Activated CD4-positive, alpha-beta T cell treated with anti-CD3 and anti-CD28 coated beads for 36 hours (primary cell): ENCODE measurements around the gene PI4KA. TPM values are rescaled to one million over a fixed set of nuclear protein-coding genes. Genes with fewer than 3 reads are reported as not detected.
"Not testable (repeated sequence)": the region's sequence is repeated elsewhere in the genome, so short reads cannot be mapped to it uniquely, and the experiment has no call there.

Source experiments
- ATAC-seq: fragments of 200-7000 bp; cut with Tn5 transposase; one replicate; pipeline ENCODE4 v1.10.0; 2021; ENCODE audit warnings: mild to moderate bottlenecking, moderate library complexity
- CTCF ChIA-PET: fragments of 350-600 bp; sonication (Branson Sonifier 250); formaldehyde crosslinking; loops from one replicate; lab custom pipeline; 2021; ENCODE audit warnings: antibody characterized with exemption; lab: Charles Lee
- POLR2A ChIA-PET: fragments of 350-600 bp; sonication (Branson Sonifier 250); formaldehyde crosslinking; loops from one replicate; lab custom pipeline; 2021; ENCODE audit warnings: antibody characterized with exemption, inconsistent platforms; lab: Charles Lee
- DNase-seq: peaks from one replicate; pipeline ENCODE4 v3.0.0-alpha.2; 2020
- H3K27ac Mint-ChIP-seq: one replicate; pipeline ENCODE4 v1.8.0; 2021; ENCODE audit warnings: mixed read lengths
- H3K27me3 Mint-ChIP-seq: one replicate; pipeline ENCODE4 v1.8.0; 2021; ENCODE audit warnings: mixed read lengths
- H3K36me3 Mint-ChIP-seq: one replicate; pipeline ENCODE4 v1.8.0; 2021; ENCODE audit warnings: low read depth, mixed read lengths
- H3K4me1 Mint-ChIP-seq: one replicate; pipeline ENCODE4 v1.8.0; 2021; ENCODE audit warnings: mixed read lengths
- H3K4me3 Mint-ChIP-seq: one replicate; pipeline ENCODE4 v1.8.0; 2021; ENCODE audit warnings: mild to moderate bottlenecking, moderate library complexity, mixed read lengths
- H3K9me3 Mint-ChIP-seq: one replicate; pipeline ENCODE4 v1.8.0; 2021; ENCODE audit warnings: low read depth, mixed read lengths
- intact Hi-C, 2 experiments: fragments of 100-400 bp; cut with DNase I in 1 of 2; cut with micrococcal nuclease in 1 of 2; formaldehyde crosslinking; loops; one replicate each; pipeline versions ENCODE4 v1.14.2 to v1.15.1; 2022 to 2024; cut with DNase I, micrococcal nuclease
- total RNA-seq, 2 experiments: library from RNA; stranded (reverse); gene quantifications; one replicate each; pipeline ENCODE4 v1.2.3, GENCODE V29; 2021

PI4KA gene
- total RNA-seq, 2 experiments from 2014 or later = 52.8 TPM

GRCh38 chr22:20664594-20664959 is 194.0 kb downstream of the PI4KA start:
- peaks cover 4% of the 10 kb centered on the region for H3K9me3 Mint-ChIP-seq
- ChIA-PET CTCF (no interaction called here), POLR2A (no interaction called here)
- DNase-seq (no peak), ATAC-seq (no peak)
- H3K27ac Mint-ChIP-seq = no peak overlapping the region
- no peaks in the 10 kb centered on the region for H3K4me1 Mint-ChIP-seq
- H3K36me3 Mint-ChIP-seq = peaks cover 3% of the 10 kb centered on the region
- intact Hi-C loops = no loop called here
- no peak overlapping the region for H3K4me3 Mint-ChIP-seq
- peaks cover 14% of the 10 kb centered on the region for H3K27me3 Mint-ChIP-seq

GRCh38 chr22:20663941-20664593 is 194.5 kb downstream of the PI4KA start:
- Mint-ChIP-seq H3K27me3 (peaks cover 16% of the 10 kb centered on the region), H3K4me1 (no peaks in the 10 kb centered on the region), H3K27ac (no peak overlapping the region), H3K9me3 (peaks cover 4% of the 10 kb centered on the region), H3K36me3 (peaks cover 3% of the 10 kb centered on the region), H3K4me3 (no peak overlapping the region)
- ATAC-seq = no peak
- no peak for DNase-seq
- POLR2A ChIA-PET = no interaction called here
- CTCF ChIA-PET = no interaction called here
- intact Hi-C loops = no loop called here

GRCh38 chr22:20663137-20663828 is 195.3 kb downstream of the PI4KA start:
- H3K4me3 Mint-ChIP-seq = no peak overlapping the region
- peaks cover 4% of the 10 kb centered on the region for H3K9me3 Mint-ChIP-seq
- ATAC-seq (no peak), DNase-seq (no peak)
- ChIA-PET POLR2A (interaction anchor here (0.7 kb wide), 1 partner anchor 9 kb away, joined by 3 read pairs; no protein-coding TSS in a partner anchor), CTCF (no interaction called here)
- peaks cover 3% of the 10 kb centered on the region for H3K36me3 Mint-ChIP-seq
- H3K27me3 Mint-ChIP-seq = peaks cover 19% of the 10 kb centered on the region
- intact Hi-C loops = no loop called here
- no peak overlapping the region for H3K27ac Mint-ChIP-seq
- no peaks in the 10 kb centered on the region for H3K4me1 Mint-ChIP-seq

GRCh38 chr22:20662524-20663036 is 196.0 kb downstream of the PI4KA start:
- peaks cover 22% of the 10 kb centered on the region for H3K27me3 Mint-ChIP-seq
- intact Hi-C loops, H3K4me1 Mint-ChIP-seq, ATAC-seq, DNase-seq, H3K27ac Mint-ChIP-seq, CTCF ChIA-PET, H3K4me3 Mint-ChIP-seq, H3K36me3 Mint-ChIP-seq, H3K9me3 Mint-ChIP-seq: not testable (repeated sequence)
- POLR2A ChIA-PET = interaction anchor here (0.7 kb wide), 1 partner anchor 9 kb away, joined by 3 read pairs; no protein-coding TSS in a partner anchor

GRCh38 chr22:20661473-20661872 is 197.1 kb downstream of the PI4KA start:
- peaks cover 24% of the 10 kb centered on the region for H3K27me3 Mint-ChIP-seq
- no peak for DNase-seq
- ChIA-PET CTCF (no interaction called here), POLR2A (no interaction called here)
- H3K27ac Mint-ChIP-seq = no peak overlapping the region
- H3K4me3 Mint-ChIP-seq = no peak overlapping the region
- intact Hi-C loops = no loop called here
- peaks cover 3% of the 10 kb centered on the region for H3K36me3 Mint-ChIP-seq
- peaks cover 4% of the 10 kb centered on the region for H3K9me3 Mint-ChIP-seq
- no peaks in the 10 kb centered on the region for H3K4me1 Mint-ChIP-seq
- no peak for ATAC-seq

GRCh38 chr22:20660441-20661054 is 198.1 kb downstream of the PI4KA start:
- Mint-ChIP-seq H3K9me3 (peaks cover 4% of the 10 kb centered on the region), H3K27ac (no peak overlapping the region), H3K4me1 (no peaks in the 10 kb centered on the region), H3K4me3 (no peak overlapping the region), H3K27me3 (peaks cover 24% of the 10 kb centered on the region), H3K36me3 (peaks cover 3% of the 10 kb centered on the region)
- ChIA-PET CTCF (no interaction called here), POLR2A (no interaction called here)
- ATAC-seq (no peak), DNase-seq (no peak)
- intact Hi-C loops = no loop called here

GRCh38 chr22:20659920-20660319 is 198.7 kb downstream of the PI4KA start:
- DNase-seq = no peak
- no peaks in the 10 kb centered on the region for H3K4me1 Mint-ChIP-seq
- peaks cover 3% of the 10 kb centered on the region for H3K36me3 Mint-ChIP-seq
- ChIA-PET CTCF (no interaction called here), POLR2A (no interaction called here)
- peaks cover 24% of the 10 kb centered on the region for H3K27me3 Mint-ChIP-seq
- intact Hi-C loops = no loop called here
- no peak overlapping the region for H3K27ac Mint-ChIP-seq
- no peak for ATAC-seq
- peaks cover 4% of the 10 kb centered on the region for H3K9me3 Mint-ChIP-seq
- H3K4me3 Mint-ChIP-seq = no peak overlapping the region

- Mint-ChIP-seq H3K36me3 (peaks cover 3% of the 10 kb centered on the region), H3K4me1 (no peaks in the 10 kb centered on the region), H3K27me3 (peaks cover 24% of the 10 kb centered on the region), H3K27ac (no peak overlapping the region), H3K4me3 (no peak overlapping the region), H3K9me3 (peaks cover 4% of the 10 kb centered on the region)
- DNase-seq = no peak
- ATAC-seq = no peak
- intact Hi-C loops = no loop called here
- CTCF ChIA-PET = no interaction called here
- POLR2A ChIA-PET = no interaction called here
These were observed 199.4 kb downstream of the PI4KA start for GRCh38 chr22:20659258-20659657.

GRCh38 chr22:20658433-20659222 is 200.0 kb downstream of the PI4KA start:
- CTCF ChIA-PET = no interaction called here
- peaks cover 24% of the 10 kb centered on the region for H3K27me3 Mint-ChIP-seq
- intact Hi-C loops = no loop called here
- H3K4me3 Mint-ChIP-seq = no peak overlapping the region
- peaks cover 3% of the 10 kb centered on the region for H3K9me3 Mint-ChIP-seq
- ATAC-seq (no peak), DNase-seq (no peak)
- POLR2A ChIA-PET = no interaction called here
- H3K27ac Mint-ChIP-seq = no peak overlapping the region
- H3K4me1 Mint-ChIP-seq = no peaks in the 10 kb centered on the region
- peaks cover 3% of the 10 kb centered on the region for H3K36me3 Mint-ChIP-seq

- Mint-ChIP-seq H3K27me3 (peaks cover 21% of the 10 kb centered on the region), H3K36me3 (no peaks in the 10 kb centered on the region), H3K4me3 (no peak overlapping the region), H3K9me3 (no peaks in the 10 kb centered on the region), H3K27ac (no peak overlapping the region), H3K4me1 (no peaks in the 10 kb centered on the region)
- intact Hi-C loops = no loop called here
- ATAC-seq (no peak), DNase-seq (no peak)
- POLR2A ChIA-PET = no interaction called here
- CTCF ChIA-PET = no interaction called here
These were observed 200.6 kb downstream of the PI4KA start for GRCh38 chr22:20657963-20658362.
